Stimulated activated CD4-positive, alpha-beta T cell treated with anti-CD3 and anti-CD28 coated beads, Interleukin-12 subunit alpha, Interleukin-12 subunit beta, amount 100 ng/mL, for 24 hours (primary cell): ENCODE data around the gene SETSIP.
A peak's percentile ranks its signal among the peaks of the same experiment; 100 is the strongest.
"Not testable (repeated sequence)": the region's sequence is repeated elsewhere in the genome, so short reads cannot be mapped to it uniquely, and the experiment has no call there.

ENCODE experiments used
- DNase-seq, 2 experiments: peaks; one replicate each; pipeline ENCODE4 v3.0.0-alpha.2; 2020; ENCODE audit warnings: low read depth in 2 of 2

Gene SETSIP

GRCh38 chr1:92075311-92075710 is at the start of gene SETSIP:
TSS of gene SETSIP (minus strand) at chr1:92075411. CDS start at chr1:92075411, 0 bp downstream.
- DNase-seq, result no peak

- peak in 1 of 2 experiments; percentile 3 for DNase-seq
Observed at GRCh38 chr1:92123868-92124267, 48.7 kb upstream of the SETSIP start.

- DNase-seq, result no peak
Observed at GRCh38 chr1:92118826-92119225, 43.6 kb upstream of the SETSIP start.

- DNase-seq, result no peak
Observed at GRCh38 chr1:92117526-92117925, 42.3 kb upstream of the SETSIP start.

- no peak for DNase-seq
Observed at GRCh38 chr1:92108631-92109030, 33.4 kb upstream of the SETSIP start.

GRCh38 chr1:92105546-92106081 is 30.4 kb upstream of the SETSIP start:
- no peak for DNase-seq

- DNase-seq, result no peak
Observed at GRCh38 chr1:92096317-92096716, 21.1 kb upstream of the SETSIP start.

- DNase-seq, result no peak
Observed at GRCh38 chr1:92095874-92096273, 20.7 kb upstream of the SETSIP start.

- DNase-seq, result no peak
Observed at GRCh38 chr1:92094595-92094994, 19.4 kb upstream of the SETSIP start.

- no peak for DNase-seq
Observed at GRCh38 chr1:92094090-92094489, 18.9 kb upstream of the SETSIP start.

GRCh38 chr1:92091625-92092024 is 16.4 kb upstream of the SETSIP start:
- no peak for DNase-seq

GRCh38 chr1:92087542-92087941 is 12.3 kb upstream of the SETSIP start:
- no peak for DNase-seq

GRCh38 chr1:92085727-92086126 is 10.5 kb upstream of the SETSIP start:
- DNase-seq, result no peak

GRCh38 chr1:92084651-92085050 is 9.4 kb upstream of the SETSIP start:
- no peak for DNase-seq

- DNase-seq, result no peak
Observed at GRCh38 chr1:92081031-92081430, 5.8 kb upstream of the SETSIP start.

- peak; percentile 60 to 76 for DNase-seq
Observed at GRCh38 chr1:92080128-92080985, 5.1 kb upstream of the SETSIP start, which contains the start of gene BTBD8. TSS of gene BTBD8 (plus strand) at chr1:92080345. CDS start at chr1:92080572, 227 bp downstream.

- no peak for DNase-seq
Observed at GRCh38 chr1:92079441-92079840, 4.2 kb upstream of the SETSIP start.

GRCh38 chr1:92078077-92078476 is 2.9 kb upstream of the SETSIP start:
- not testable (repeated sequence) for DNase-seq

- DNase-seq, result no peak
Observed at GRCh38 chr1:92076363-92076762, 1.2 kb upstream of the SETSIP start.

GRCh38 chr1:92074446-92074845 is 765 bp downstream of the SETSIP start:
- DNase-seq, result not testable (repeated sequence)

GRCh38 chr1:92070892-92071291 is 4.3 kb downstream of the SETSIP start:
- DNase-seq, result no peak

- no peak for DNase-seq
Observed at GRCh38 chr1:92066321-92066720, 8.9 kb downstream of the SETSIP start.

- DNase-seq, result no peak
Observed at GRCh38 chr1:92065042-92065441, 10.2 kb downstream of the SETSIP start.
